Ammon's horn (tissue), 1 donor: Measurements from ENCODE around the gene CPM.

Experiments used
- DNase-seq: peaks from one replicate; pipeline ENCODE4 v3.0.0-alpha.2; 2016; ENCODE audit warnings: low spot score

The CPM gene

GRCh38 chr12:68932961-68933893 is at the start of gene CPM:
TSS of gene CPM (minus strand) at chr12:68933171. CDS start at chr12:68932837, 334 bp downstream.
- peak; percentile 77 for DNase-seq

GRCh38 chr12:68981516-68981915 is 48.5 kb upstream of the CPM start:
- no peak for DNase-seq

GRCh38 chr12:68980476-68981212 is 47.7 kb upstream of the CPM start:
- DNase-seq = no peak

- DNase-seq = peak; percentile 22
These were observed 45.7 kb upstream of the CPM start for GRCh38 chr12:68978678-68979077.

- peak; percentile 38 for DNase-seq
These were observed 45.1 kb upstream of the CPM start for GRCh38 chr12:68977909-68978610.

GRCh38 chr12:68977335-68977734 is 44.4 kb upstream of the CPM start:
- DNase-seq = peak; percentile 66

GRCh38 chr12:68976395-68976841 is 43.4 kb upstream of the CPM start:
- no peak for DNase-seq

- DNase-seq = no peak
These were observed 42.8 kb upstream of the CPM start for GRCh38 chr12:68975811-68976210.

- DNase-seq = no peak
These were observed 39.6 kb upstream of the CPM start for GRCh38 chr12:68972595-68972994.

GRCh38 chr12:68971404-68971803 is 38.4 kb upstream of the CPM start:
- DNase-seq = no peak

GRCh38 chr12:68970951-68971350 is 38.0 kb upstream of the CPM start:
- no peak for DNase-seq

GRCh38 chr12:68970306-68970705 is 37.3 kb upstream of the CPM start:
- no peak for DNase-seq

- DNase-seq = no peak
These were observed 34.1 kb upstream of the CPM start for GRCh38 chr12:68967046-68967445.

- DNase-seq = no peak
These were observed 31.1 kb upstream of the CPM start for GRCh38 chr12:68963856-68964745.

GRCh38 chr12:68962877-68963855 is 30.2 kb upstream of the CPM start:
- no peak for DNase-seq

- DNase-seq = no peak
These were observed 27.0 kb upstream of the CPM start for GRCh38 chr12:68959891-68960464.

GRCh38 chr12:68959143-68959858 is 26.3 kb upstream of the CPM start:
- no peak for DNase-seq

GRCh38 chr12:68958322-68958721 is 25.4 kb upstream of the CPM start:
- no peak for DNase-seq

- no peak for DNase-seq
These were observed 24.3 kb upstream of the CPM start for GRCh38 chr12:68957273-68957672.
